GM19043 (cell line): ENCODE results near the gene IL10.

Experiments used
- ATAC-seq: cut with Tn5 transposase; IDR thresholded peaks from one replicate; pipeline ENCODE4 v1.9.1; 2021; ENCODE audit warnings: low read depth; ENCODE audit not compliant: unreplicated experiment

IL10 gene

GRCh38 chr1:206738370-206739366, 33.6 kb downstream of the IL10 start:
- no peak for ATAC-seq

- no peak for ATAC-seq
Measured at GRCh38 chr1:206737729-206738201, 34.5 kb downstream of the IL10 start.

- ATAC-seq = no peak
Measured at GRCh38 chr1:206736878-206737728, 35.2 kb downstream of the IL10 start.

GRCh38 chr1:206735553-206736031, 36.7 kb downstream of the IL10 start:
- ATAC-seq = no peak

GRCh38 chr1:206734499-206735142, 37.7 kb downstream of the IL10 start:
- no peak for ATAC-seq

- ATAC-seq = no peak
Measured at GRCh38 chr1:206732992-206733391, 39.3 kb downstream of the IL10 start.

- no peak for ATAC-seq
Measured at GRCh38 chr1:206732508-206732907, 39.8 kb downstream of the IL10 start.

GRCh38 chr1:206729507-206729906, 42.8 kb downstream of the IL10 start:
- no peak for ATAC-seq

- no peak for ATAC-seq
Measured at GRCh38 chr1:206729050-206729449, 43.2 kb downstream of the IL10 start.

- ATAC-seq = no peak
Measured at GRCh38 chr1:206728697-206728987, 43.7 kb downstream of the IL10 start.

GRCh38 chr1:206727981-206728696, 44.2 kb downstream of the IL10 start:
- ATAC-seq = no peak

- ATAC-seq = no peak
Measured at GRCh38 chr1:206725109-206725963, 47.0 kb downstream of the IL10 start.

GRCh38 chr1:206723805-206724472, 48.4 kb downstream of the IL10 start:
- no peak for ATAC-seq

GRCh38 chr1:206723462-206723804, 48.9 kb downstream of the IL10 start:
- ATAC-seq = no peak

GRCh38 chr1:206722751-206723461, 49.4 kb downstream of the IL10 start:
- ATAC-seq = no peak

GRCh38 chr1:206721454-206721853, 50.8 kb downstream of the IL10 start:
- no peak for ATAC-seq

- no peak for ATAC-seq
Measured at GRCh38 chr1:206719169-206719839, 53.0 kb downstream of the IL10 start.

- ATAC-seq = no peak
Measured at GRCh38 chr1:206717674-206717989, 54.7 kb downstream of the IL10 start.
